ENCODE measurements around the gene DBNDD1.

DBNDD1 gene

GRCh38 chr16:90044111-90044551 lies 24.9 kb upstream of the DBNDD1 start:
- H3K4me3 ChIP-seq (ENCODE audit: low read length), result no peak overlapping the region
- no peak for TF ChIP-seq ZNF274 (IDR thresholded peaks at IDR 0.05; ENCODE audit: low read depth, low read length)

- TF ChIP-seq ZNF274 (IDR thresholded peaks at IDR 0.05; ENCODE audit: low read depth, low read length), result no peak
- H3K4me3 ChIP-seq (ENCODE audit: low read length), result no peak overlapping the region
Measured at GRCh38 chr16:90043526-90043925, 24.3 kb upstream of the DBNDD1 start.

DNA sequence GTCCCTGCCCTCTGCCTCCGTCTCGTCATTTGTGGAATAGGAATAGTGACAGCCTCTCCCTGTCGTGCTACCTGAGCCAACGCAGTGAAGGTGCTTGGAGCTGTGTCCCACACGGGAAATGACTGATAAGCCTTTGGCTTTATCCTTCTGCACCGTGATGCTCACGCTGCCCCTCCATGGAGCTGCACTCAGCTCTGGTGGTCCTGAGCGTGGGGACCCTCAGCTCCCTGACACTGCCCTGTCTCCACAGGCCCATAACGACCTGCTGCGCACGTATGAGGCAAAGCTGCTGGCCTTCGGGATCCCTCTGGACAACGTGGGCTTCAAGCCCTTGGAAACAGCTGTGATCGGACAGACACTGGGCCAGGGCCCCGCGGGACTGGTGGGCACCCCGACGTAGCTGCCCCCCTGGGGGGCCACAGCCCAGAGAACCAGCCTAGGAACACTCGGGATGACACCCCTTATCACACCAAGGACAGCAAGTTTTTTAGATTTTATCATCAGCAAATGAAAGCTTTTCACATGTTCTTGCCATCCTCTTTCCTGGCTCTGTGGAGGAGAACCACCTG lies 23.8 kb upstream of the DBNDD1 start:
- H3K4me3 ChIP-seq (ENCODE audit: low read length), result no peak overlapping the region
- no peak for TF ChIP-seq ZNF274 (IDR thresholded peaks at IDR 0.05; ENCODE audit: low read depth, low read length)

- no peak overlapping the region for H3K4me3 ChIP-seq (ENCODE audit: low read length)
- no peak for TF ChIP-seq ZNF274 (IDR thresholded peaks at IDR 0.05; ENCODE audit: low read depth, low read length)
Measured at GRCh38 chr16:90041896-90042473, 22.7 kb upstream of the DBNDD1 start.

DNA sequence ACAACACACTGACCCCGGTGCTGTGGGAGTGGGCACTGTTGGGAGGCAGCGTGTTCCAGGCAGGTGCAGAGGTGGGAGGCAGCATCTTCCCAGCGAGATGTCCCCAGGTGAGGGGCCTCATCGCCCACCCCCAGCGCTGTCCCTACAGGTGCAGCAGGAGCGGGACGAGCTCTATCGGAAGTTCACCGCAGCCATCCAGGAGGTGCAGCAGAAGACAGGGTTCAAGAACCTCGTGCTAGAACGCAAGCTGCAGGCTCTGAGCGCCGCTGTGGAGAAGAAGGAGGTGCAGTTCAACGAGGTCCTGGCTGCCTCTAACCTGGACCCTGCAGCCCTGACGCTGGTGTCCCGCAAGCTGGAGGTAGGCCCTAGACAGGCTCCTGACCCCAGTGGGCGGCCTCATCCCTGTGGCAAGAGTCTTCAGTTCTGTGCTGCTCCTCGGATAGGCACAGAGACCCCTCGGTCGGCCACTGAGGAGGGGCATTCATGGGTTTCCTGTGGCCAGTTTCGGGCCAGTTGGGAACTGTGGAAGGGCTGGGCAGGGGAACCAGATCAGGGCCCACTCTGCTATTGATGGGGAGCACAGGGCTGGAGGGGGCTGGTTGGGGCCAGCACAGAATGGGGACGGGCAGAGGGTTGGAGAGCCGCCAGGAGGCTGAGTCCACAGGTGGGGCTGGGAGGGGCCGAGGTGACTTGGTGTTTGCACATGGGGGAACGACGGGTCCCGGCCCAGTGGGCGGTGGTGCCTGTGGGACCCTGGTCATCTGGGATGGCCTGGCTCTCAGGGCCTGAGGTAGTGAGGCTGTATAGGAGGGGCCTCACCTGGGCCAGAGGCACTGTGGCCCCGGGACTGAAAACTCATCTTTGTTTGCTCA lies 21.1 kb upstream of the DBNDD1 start:
- no peak overlapping the region for H3K4me3 ChIP-seq (ENCODE audit: low read length)
- TF ChIP-seq ZNF274 (IDR thresholded peaks at IDR 0.05; ENCODE audit: low read depth, low read length), result no peak

DNA sequence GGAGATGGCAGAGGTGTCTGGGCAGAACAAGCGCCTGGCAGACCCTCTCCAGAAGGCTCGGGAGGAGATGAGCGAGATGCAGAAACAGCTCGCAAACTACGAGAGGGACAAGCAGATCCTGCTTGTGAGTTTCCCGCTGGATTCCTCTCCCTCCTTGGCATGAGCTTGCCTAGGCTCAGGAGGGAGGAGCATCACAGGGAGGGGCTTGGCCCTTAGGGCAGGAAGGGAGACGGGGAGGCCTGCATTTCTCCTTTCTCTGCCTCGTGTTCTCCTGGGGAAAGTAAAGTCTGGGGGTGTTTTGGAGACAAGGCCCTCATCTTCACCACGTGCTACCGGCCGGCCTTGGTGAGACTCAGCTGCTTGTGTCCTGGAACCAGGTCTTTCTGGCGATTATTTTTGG lies 18.0 kb upstream of the DBNDD1 start:
- H3K4me3 ChIP-seq (ENCODE audit: low read length), result no peak overlapping the region
- no peak for TF ChIP-seq ZNF274 (IDR thresholded peaks at IDR 0.05; ENCODE audit: low read depth, low read length)

GRCh38 chr16:90035902-90036301 lies 16.6 kb upstream of the DBNDD1 start:
- TF ChIP-seq ZNF274 (IDR thresholded peaks at IDR 0.05; ENCODE audit: low read depth, low read length), result no peak

DNA sequence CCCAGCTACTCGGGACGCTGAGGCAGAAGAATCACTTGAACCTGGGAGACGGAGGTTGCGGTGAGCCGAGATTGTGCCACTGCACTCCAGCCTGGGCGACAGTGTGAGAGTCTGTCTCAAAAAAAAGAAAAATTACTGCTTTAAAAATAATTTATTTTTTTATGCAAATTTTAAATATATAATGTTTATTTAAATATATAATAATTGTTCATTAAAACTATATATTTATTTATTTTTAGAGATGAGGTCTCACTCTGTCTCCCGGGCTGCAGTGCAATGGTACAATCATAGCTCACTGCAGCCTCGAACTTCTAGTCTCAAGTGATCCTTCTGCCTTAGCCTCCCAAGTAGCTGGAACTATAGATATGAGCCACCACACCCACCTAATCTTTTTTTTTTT lies 15.2 kb upstream of the DBNDD1 start:
- no peak for TF ChIP-seq ZNF274 (IDR thresholded peaks at IDR 0.05; ENCODE audit: low read depth, low read length)
- H3K4me3 ChIP-seq (ENCODE audit: low read length), result no peak overlapping the region

More at GRCh38 chr16:90035902-90036301, 16.6 kb upstream of the DBNDD1 start:
- no peak overlapping the region for H3K4me3 ChIP-seq (ENCODE audit: low read length)

- H3K4me3 ChIP-seq (ENCODE audit: low read length), result no peak overlapping the region
- TF ChIP-seq ZNF274 (IDR thresholded peaks at IDR 0.05; ENCODE audit: low read depth, low read length), result no peak
Measured at GRCh38 chr16:90033387-90033786, 14.1 kb upstream of the DBNDD1 start.

DNA sequence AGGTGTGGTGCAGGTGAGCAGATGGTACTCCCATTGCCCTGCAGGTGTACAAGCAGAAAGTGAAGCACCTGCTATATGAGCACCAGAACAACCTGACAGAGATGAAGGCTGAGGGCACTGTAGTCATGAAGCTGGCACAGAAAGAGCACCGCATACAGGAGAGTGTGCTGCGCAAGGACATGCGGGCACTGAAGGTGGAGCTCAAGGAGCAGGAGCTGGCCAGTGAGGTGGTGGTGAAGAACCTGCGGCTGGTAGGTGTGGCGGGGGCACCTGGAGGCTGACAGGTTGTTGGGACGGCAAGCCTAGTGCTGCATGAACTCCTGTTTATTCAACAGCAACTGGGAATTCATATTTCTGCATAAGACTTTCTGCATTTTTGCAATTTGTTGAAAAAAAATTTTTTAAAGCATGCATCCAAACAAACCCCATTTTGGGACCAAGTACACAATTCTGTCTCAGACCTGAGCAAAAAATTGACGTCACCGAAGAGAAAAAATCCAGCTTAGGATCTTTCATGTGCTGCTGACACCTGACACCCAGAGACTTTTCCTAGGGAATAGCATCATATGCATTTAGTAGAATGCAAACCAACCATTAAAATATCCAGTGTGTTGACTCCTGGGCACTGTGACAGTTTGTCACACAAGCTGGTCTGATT lies 13.5 kb upstream of the DBNDD1 start:
- TF ChIP-seq ZNF274 (IDR thresholded peaks at IDR 0.05; ENCODE audit: low read depth, low read length), result no peak
- H3K4me3 ChIP-seq (ENCODE audit: low read length), result no peak overlapping the region

DNA sequence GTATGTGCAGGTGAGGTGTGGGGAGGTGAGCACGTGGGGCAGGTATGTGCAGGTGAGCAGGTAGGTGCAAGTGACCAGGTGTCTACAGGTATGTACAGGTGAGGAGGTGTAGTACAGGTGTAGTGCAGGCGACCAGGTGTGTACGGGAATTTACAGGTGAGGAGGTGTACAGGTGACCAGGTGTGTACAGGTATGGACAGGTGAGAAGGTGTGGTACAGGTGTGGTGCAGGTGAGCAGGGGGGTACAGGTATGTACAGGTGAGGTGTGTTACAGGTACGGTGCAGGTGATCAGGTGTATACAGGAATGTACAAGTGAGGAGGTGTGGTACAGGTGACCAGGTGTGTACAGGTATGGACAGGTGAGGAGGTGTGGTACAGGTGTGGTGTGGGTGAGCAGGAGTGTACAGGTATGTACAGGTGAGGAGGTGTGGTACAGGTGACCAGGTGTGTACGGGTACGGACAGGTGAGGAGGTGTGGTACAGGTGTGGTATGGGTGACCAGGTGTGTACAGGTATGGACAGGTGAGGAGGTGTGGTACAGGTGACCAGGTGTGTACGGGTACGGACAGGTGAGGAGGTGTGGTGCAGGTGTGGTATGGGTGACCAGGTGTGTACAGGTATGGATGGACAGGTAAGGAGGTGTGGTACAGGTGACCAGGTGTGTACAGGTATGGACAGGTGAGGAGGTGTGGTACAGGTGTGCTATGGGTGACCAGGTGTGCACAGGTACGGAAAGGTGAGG lies 12.8 kb upstream of the DBNDD1 start:
- H3K4me3 ChIP-seq (ENCODE audit: low read length), result no peak overlapping the region
- no peak for TF ChIP-seq ZNF274 (IDR thresholded peaks at IDR 0.05; ENCODE audit: low read depth, low read length)

- no peak overlapping the region for H3K4me3 ChIP-seq (ENCODE audit: low read length)
- no peak for TF ChIP-seq ZNF274 (IDR thresholded peaks at IDR 0.05; ENCODE audit: low read depth, low read length)
Measured at GRCh38 chr16:90031186-90031930, 12.1 kb upstream of the DBNDD1 start.

GRCh38 chr16:90028985-90029384 lies 9.7 kb upstream of the DBNDD1 start:
- no peak overlapping the region for H3K4me3 ChIP-seq (ENCODE audit: low read length)
- TF ChIP-seq ZNF274 (IDR thresholded peaks at IDR 0.05; ENCODE audit: low read depth, low read length), result no peak

Data from GM08714 (cell line).